H1 (cell line): ENCODE results near the gene DVL1. TPM values are rescaled to one million over a fixed set of nuclear protein-coding genes. Genes with fewer than 3 reads are reported as not detected.

ENCODE experiments used
- CTCF ChIA-PET: fragments of 300-600 bp; sonication (Branson Sonifier 250); formaldehyde crosslinking; loops from one replicate; lab custom pipeline; 2021; ENCODE audit not compliant: partially characterized antibody; lab: Charles Lee
- POLR2A ChIA-PET: fragments of 300-600 bp; sonication (Branson Sonifier 250); formaldehyde crosslinking; loops from one replicate; lab custom pipeline; 2021; ENCODE audit warnings: inconsistent platforms; ENCODE audit not compliant: partially characterized antibody; lab: Charles Lee
- DNase-seq, 2 experiments: peaks; one replicate each; pipeline versions ENCODE4 v3.0.0 to v3.0.0-alpha.2; 2010 to 2022; ENCODE audit warnings: low spot score in 2 of 2, low read depth in 1 of 2, mixed read lengths in 1 of 2
- FAIRE-seq: peaks from 2 replicates; lab custom pipeline; 2011; peaks lifted over from hg19 to GRCh38; lab: Jason Lieb, UNC
- H2AFZ ChIP-seq: 2 replicates; pipeline ENCODE4 v1.8.1; 2012; ENCODE audit warnings: low read length, inconsistent platforms
- H2AK5ac ChIP-seq: 2 replicates; pipeline ENCODE4 v1.6.1; 2013; ENCODE audit warnings: low read depth, low read length
- H2BK120ac ChIP-seq: replicated peaks from 2 replicates; pipeline ENCODE3; 2013; ENCODE audit warnings: low read depth, low read length, inconsistent platforms
- H2BK12ac ChIP-seq: 2 replicates; pipeline ENCODE4 v1.6.1; 2013; ENCODE audit warnings: low read depth, low read length
- H2BK15ac ChIP-seq: 2 replicates; pipeline ENCODE4 v1.6.1; 2013; ENCODE audit warnings: low read length
- H2BK20ac ChIP-seq: 2 replicates; pipeline ENCODE4 v1.6.1; 2013; ENCODE audit warnings: low read length
- H2BK5ac ChIP-seq: 2 replicates; pipeline ENCODE4 v1.6.1; 2013; ENCODE audit warnings: low read depth, low read length
- H3K14ac ChIP-seq: 2 replicates; pipeline ENCODE4 v1.6.1; 2013; ENCODE audit warnings: inconsistent platforms; ENCODE audit not compliant: insufficient read length
- H3K18ac ChIP-seq: 2 replicates; pipeline ENCODE4 v1.6.1; 2013; ENCODE audit warnings: low read length; ENCODE audit errors: extremely low read depth
- H3K23ac ChIP-seq: 2 replicates; pipeline ENCODE4 v1.6.1; 2013; ENCODE audit warnings: inconsistent platforms; ENCODE audit not compliant: insufficient read length
- H3K23me2 ChIP-seq: 2 replicates; pipeline ENCODE4 v1.6.1; 2013; ENCODE audit warnings: low read depth, low read length
- H3K27ac ChIP-seq: 2 replicates; pipeline ENCODE4 v1.6.1; 2011; ENCODE audit warnings: low read depth, low read length, inconsistent platforms
- H3K27me3 ChIP-seq, 4 experiments: replicated peaks in 1 of 4; 1 replicate in 1 of 4; 2 replicates in 3 of 4; pipeline versions ENCODE4 v1.6.1 to v1.8.1; 2011 to 2013; ENCODE audit warnings: low read length in 3 of 4, mild to moderate bottlenecking in 3 of 4, inconsistent platforms in 2 of 4, mixed read lengths in 2 of 4, moderate library complexity in 1 of 4; ENCODE audit not compliant: control insufficient read depth in 3 of 4, insufficient read depth in 3 of 4; ENCODE audit errors: extremely low read depth in 1 of 4
- H3K36me3 ChIP-seq, 4 experiments: 2 replicates each; pipeline versions ENCODE4 v1.6.1 to v1.8.1; 2011 to 2013; ENCODE audit warnings: mild to moderate bottlenecking in 4 of 4, low read length in 3 of 4, moderate library complexity in 2 of 4, control low read depth in 1 of 4, inconsistent platforms in 1 of 4; ENCODE audit not compliant: insufficient read depth in 4 of 4, control insufficient read depth in 2 of 4
- H3K4ac ChIP-seq: replicated peaks from 2 replicates; pipeline ENCODE3; 2013; ENCODE audit warnings: low read length, low read depth, mixed read lengths, inconsistent platforms; ENCODE audit not compliant: insufficient read length
- H3K4me1 ChIP-seq, 4 experiments: replicated peaks in 1 of 4; 1 replicate in 1 of 4; 2 replicates in 3 of 4; pipeline versions ENCODE4 v1.6.1 to v1.8.1; 2011 to 2013; ENCODE audit warnings: low read length in 3 of 4, inconsistent platforms in 2 of 4, mixed read lengths in 1 of 4; ENCODE audit not compliant: insufficient read depth in 4 of 4, control insufficient read depth in 3 of 4
- H3K4me2 ChIP-seq, 2 experiments: 2 replicates each; pipeline versions ENCODE4 v1.6.1 to v1.8.1; 2011 to 2013; ENCODE audit warnings: low read depth in 2 of 2, low read length in 2 of 2, control low read depth in 1 of 2, inconsistent platforms in 1 of 2, mild to moderate bottlenecking in 1 of 2; ENCODE audit not compliant: insufficient read depth in 1 of 2
- H3K4me3 ChIP-seq, 4 experiments: fragments of 200-600, 300-600 bp in 1 of 4; sonication (generic), shearing (Covaris generic), sonication (Bioruptor Twin) in 1 of 4; 2 replicates each; pipeline versions ENCODE4 v1.5.1 to v1.8.1; 2011 to 2016; ENCODE audit warnings: low read length in 4 of 4, low read depth in 3 of 4, control low read depth in 2 of 4, inconsistent platforms in 2 of 4, mild to moderate bottlenecking in 2 of 4, mixed read lengths in 1 of 4, moderate library complexity in 1 of 4; ENCODE audit not compliant: insufficient read depth in 2 of 4; ENCODE audit errors: extremely low read depth in 1 of 4
- H3K56ac ChIP-seq: replicated peaks from 2 replicates; pipeline ENCODE3; 2013; ENCODE audit warnings: low read depth, mild to moderate bottlenecking, mixed read lengths, low read length, inconsistent platforms; ENCODE audit not compliant: insufficient read length
- H3K79me1 ChIP-seq: 2 replicates; pipeline ENCODE4 v1.6.1; 2013; ENCODE audit warnings: low read depth, low read length, control low read depth
- H3K79me2 ChIP-seq, 2 experiments: 2 replicates each; pipeline versions ENCODE4 v1.6.1 to v1.8.1; 2012 to 2013; ENCODE audit warnings: low read length in 2 of 2, mild to moderate bottlenecking in 2 of 2, inconsistent platforms in 1 of 2; ENCODE audit not compliant: insufficient read depth in 2 of 2, control insufficient read depth in 1 of 2
- H3K9ac ChIP-seq, 4 experiments: replicated peaks in 1 of 4; 1 replicate in 1 of 4; 2 replicates in 3 of 4; pipeline versions ENCODE4 v1.6.1 to v1.8.1; 2011 to 2013; ENCODE audit warnings: low read depth in 3 of 4, low read length in 3 of 4, control low read depth in 2 of 4, mild to moderate bottlenecking in 2 of 4, moderate library complexity in 2 of 4, inconsistent platforms in 1 of 4; ENCODE audit errors: extremely low read depth in 1 of 4
- H3K9me3 ChIP-seq, 2 experiments: 2 replicates each; pipeline versions ENCODE4 v1.6.1 to v1.8.1; 2012 to 2013; ENCODE audit warnings: mild to moderate bottlenecking in 2 of 2, moderate library complexity in 2 of 2, control low read depth in 1 of 2, inconsistent platforms in 1 of 2, low read depth in 1 of 2, low read length in 1 of 2, mixed read lengths in 1 of 2; ENCODE audit not compliant: insufficient read depth in 2 of 2
- H4K20me1 ChIP-seq, 2 experiments: replicated peaks in 1 of 2; 2 replicates each; pipeline versions ENCODE3 to v1.8.1; 2011 to 2013; ENCODE audit warnings: inconsistent platforms in 2 of 2, low read length in 2 of 2, mild to moderate bottlenecking in 1 of 2; ENCODE audit not compliant: insufficient read depth in 2 of 2, control insufficient read depth in 1 of 2
- H4K5ac ChIP-seq: 2 replicates; pipeline ENCODE4 v1.6.1; 2013; ENCODE audit warnings: low read length, low read depth, mixed read lengths, inconsistent platforms; ENCODE audit not compliant: insufficient read length
- H4K8ac ChIP-seq: 2 replicates; pipeline ENCODE4 v1.8.0; 2013; ENCODE audit warnings: mild to moderate bottlenecking, moderate library complexity, low read length, inconsistent platforms; ENCODE audit not compliant: insufficient read depth; ENCODE audit errors: extremely low read depth
- H4K91ac ChIP-seq: replicated peaks from 2 replicates; pipeline ENCODE3; 2013; ENCODE audit warnings: low read length, mixed read lengths, inconsistent platforms; ENCODE audit not compliant: insufficient read length
- BACH1 ChIP-seq: IDR thresholded peaks from 2 replicates; pipeline ENCODE4 v1.6.1; 2012; ENCODE audit warnings: low read length, improper control_type of control experiment
- BCL11A ChIP-seq, 2 experiments: IDR thresholded peaks; one replicate each; pipeline ENCODE4 v1.6.1; 2011; ENCODE audit warnings: low read depth in 2 of 2, low read length in 2 of 2, mild to moderate bottlenecking in 2 of 2
- CHD1 ChIP-seq: IDR thresholded peaks from 2 replicates; pipeline ENCODE4 v1.6.1; 2012; ENCODE audit warnings: low read depth, low read length, improper control_type of control experiment
- EP300 ChIP-seq, 2 experiments: IDR thresholded peaks; 1 replicate in 1 of 2; 2 replicates in 1 of 2; pipeline ENCODE4 v1.6.1; 2011 to 2012; ENCODE audit warnings: low read depth in 2 of 2, low read length in 2 of 2, mild to moderate bottlenecking in 2 of 2, borderline replicate concordance in 1 of 2, inconsistent platforms in 1 of 2, moderate library complexity in 1 of 2
- GABPA ChIP-seq: IDR thresholded peaks from 2 replicates; pipeline ENCODE4 v1.6.1; 2011; ENCODE audit warnings: mild to moderate bottlenecking, low read length, moderate library complexity, borderline replicate concordance; ENCODE audit not compliant: insufficient read depth
- KDM1A ChIP-seq: fragments of 200-600, 300-600 bp; sonication (generic); IDR thresholded peaks from 2 replicates; pipeline ENCODE4 v1.7.1; 2016; ENCODE audit warnings: mild to moderate bottlenecking, low read length, borderline replicate concordance
- POU5F1 ChIP-seq: IDR thresholded peaks from 2 replicates; pipeline ENCODE4 v1.6.1; 2011; ENCODE audit warnings: low read depth, mild to moderate bottlenecking, low read length, moderate library complexity
- RBBP5 ChIP-seq: IDR thresholded peaks from 2 replicates; pipeline ENCODE4 v1.7.1; 2012; ENCODE audit warnings: low read depth, mild to moderate bottlenecking, inconsistent platforms, low read length, moderate library complexity, borderline replicate concordance
- SP1 ChIP-seq: IDR thresholded peaks from 2 replicates; pipeline ENCODE4 v1.6.1; 2011; ENCODE audit warnings: low read depth, low read length
- SUZ12 ChIP-seq: fragments of 200-600 bp; sonication (generic); IDR thresholded peaks from 2 replicates; pipeline ENCODE4 v1.6.1; 2012; ENCODE audit warnings: mild to moderate bottlenecking, inconsistent platforms, low read length, moderate library complexity, mixed read lengths
- USF2 ChIP-seq: IDR thresholded peaks from 2 replicates; pipeline ENCODE4 v1.6.1; 2011; ENCODE audit warnings: low read length, improper control_type of control experiment
- YY1 ChIP-seq: IDR thresholded peaks from 2 replicates; pipeline ENCODE4 v1.6.1; 2011; ENCODE audit warnings: low read depth, mild to moderate bottlenecking, low read length
- WGBS, 2 experiments: shearing (Covaris generic) in 1 of 2; methylation state at CpG; one replicate each; pipeline versions ENCODE4 v1.1.6 to v1.1.7; 2013 to 2015; ENCODE audit warnings: low lambda C conversion rate in 2 of 2, mixed read lengths in 2 of 2, inconsistent platforms in 1 of 2, low coverage in 1 of 2, missing lambda C conversion rate in 1 of 2; ENCODE audit not compliant: insufficient replicate concordance in 2 of 2, insufficient coverage in 1 of 2, insufficient read length in 1 of 2; ENCODE audit errors: extremely low coverage in 1 of 2, missing lambda C conversion rate in 1 of 2; 5-methylcytosine and 5-hydroxymethylcytosine counted together
- polyA plus RNA-seq, 7 experiments: library from polyadenylated mRNA; depleted of rRNA in 3 of 7; stranded (reverse) in 5 of 7; unstranded in 2 of 7; fragments of >200 nt in 5 of 7; fragments of 200-250 nt in 2 of 7; gene quantifications; 1 replicate in 5 of 7; 2 replicates in 1 of 7; 4 replicates in 1 of 7; pipeline versions ENCODE4 v1.2.1 to v1.2.3, GENCODE V29; 2011 to 2013; ENCODE audit warnings: missing spikeins in 2 of 7, mixed read lengths in 2 of 7
- total RNA-seq: library from RNA; stranded (reverse); fragmentation: NEBNext Ultra II Directional; extraction: Animal tissue kit (Norgen Biotek cat#: 25700); gene quantifications from 2 replicates; pipeline ENCODE4 v1.2.1, GENCODE V29; 2021

Gene DVL1
- total and polyA plus RNA-seq, 2 of the 8 experiments (the other 6 are each of a cell fraction or from before 2014, with no cell fraction given): 39.4 to 58.9 TPM

GRCh38 chr1:1342584-1343115, 6.6 kb downstream of the DVL1 start:
- Histone ChIP-seq H2AK5ac (no peak overlapping the region), H3K9me3 (peaks cover 0 to 5% of the 10 kb centered on the region in 2 experiments; a peak in 1 of 4 replicates), H3K4me2 (no peak overlapping the region), H3K79me1 (peaks cover 27% of the 10 kb centered on the region), H3K27me3 (no peaks in the 10 kb centered on the region; a peak in 1 of 7 replicates), H4K91ac (no peak overlapping the region), H3K27ac (no peak overlapping the region), H3K4ac (no peak overlapping the region), H2AFZ (no peak overlapping the region), H4K20me1 (peaks cover 20 to 46% of the 10 kb centered on the region in 2 experiments), H3K4me3 (no peak overlapping the region), H2BK120ac (no peak overlapping the region), H3K14ac (no peak overlapping the region), H4K5ac (no peak overlapping the region), H3K36me3 (peaks cover 2 to 35% (median 15%) of the 10 kb centered on the region in 4 experiments; a peak in 7 of 8 replicates), H3K23me2 (peaks cover 1% of the 10 kb centered on the region; the same call in 1 of the 2 replicates), H4K8ac (no peak overlapping the region), H2BK12ac (no peak overlapping the region), H3K4me1 (peaks cover 0 to 7% (median 4%) of the 10 kb centered on the region in 4 experiments; a peak in 3 of 7 replicates), H2BK15ac (no peak overlapping the region), H3K23ac (no peak overlapping the region), H3K18ac (no peak overlapping the region), H3K9ac (no peak overlapping the region), H3K79me2 (peaks cover 0 to 23% of the 10 kb centered on the region in 2 experiments; a peak in 3 of 4 replicates), H3K56ac (no peak overlapping the region), H2BK20ac (no peak overlapping the region), H2BK5ac (no peak overlapping the region)
- WGBS, 2 experiments: 94% methylated on average over 8 of the region's 18 CpGs; no CpG with 5 or more reads in 1 of the 2 experiments
- POLR2A ChIA-PET: interaction anchor here (1.0 to 1.3 kb wide), 5 partner anchors 11 to 57 kb away, joined by 3 to 7 read pairs (median 4); partner anchors contain the start of gene CCNL2
- CTCF ChIA-PET: interaction anchor here (0.6 to 4.4 kb wide), 10 partner anchors 9 to 232 kb away, joined by 3 to 34 read pairs (median 4); partner anchors contain the start of gene AURKAIP1
- DNase-seq: no peak
- no peak for FAIRE-seq
- TF ChIP-seq SP1 (no peak), SUZ12 (no peak), RBBP5 (no peak), KDM1A (no peak), BCL11A (IDR thresholded peaks at IDR 0.05; ENCODE audit: low read depth in 2 of 2, low read length in 2 of 2) (no peak), USF2 (no peak), BACH1 (no peak), GABPA (no peak), YY1 (no peak), EP300 (IDR thresholded peaks at IDR 0.05; ENCODE audit: borderline replicate concordance in 1 of 2, low read depth in 2 of 2, low read length in 2 of 2) (no peak), POU5F1 (no peak), CHD1 (no peak)
